CD4-positive, alpha-beta memory T cell (primary cell): ENCODE data around the gene BCR. TPM values are rescaled to one million over a fixed set of nuclear protein-coding genes. Genes with fewer than 3 reads are reported as not detected.

ENCODE experiments used
- CTCF ChIA-PET: fragments of 350-600 bp; sonication (Branson Sonifier 250); formaldehyde crosslinking; loops from one replicate; lab custom pipeline; 2021; ENCODE audit warnings: inconsistent platforms; ENCODE audit not compliant: partially characterized antibody; lab: Charles Lee
- POLR2A ChIA-PET: fragments of 350-600 bp; sonication (Branson Sonifier 250); formaldehyde crosslinking; loops from one replicate; lab custom pipeline; 2021; ENCODE audit not compliant: partially characterized antibody; lab: Charles Lee
- DNase-seq, 5 donors: peaks; one replicate each; pipeline versions ENCODE4 v3.0.0 to v3.0.0-alpha.2; 2020 to 2022; ENCODE audit warnings: mixed read lengths in 1 of 5
- H3K27ac ChIP-seq: one replicate; pipeline ENCODE4 v1.7.0; 2013; ENCODE audit warnings: low read depth, low read length
- H3K27me3 ChIP-seq: 2 replicates; pipeline ENCODE4 v1.7.0; 2013; ENCODE audit warnings: mild to moderate bottlenecking, low read length, moderate library complexity; ENCODE audit not compliant: insufficient read depth
- H3K36me3 ChIP-seq: 2 replicates; pipeline ENCODE4 v1.7.0; 2013; ENCODE audit warnings: mild to moderate bottlenecking, low read length, moderate library complexity; ENCODE audit not compliant: insufficient read depth
- H3K4me1 ChIP-seq: 2 replicates; pipeline ENCODE4 v1.7.0; 2013; ENCODE audit warnings: mild to moderate bottlenecking, low read length, moderate library complexity; ENCODE audit not compliant: insufficient read depth
- H3K4me3 ChIP-seq, 2 donors: one replicate each; pipeline ENCODE4 v1.7.0; 2013; ENCODE audit warnings: low read length in 2 of 2, mild to moderate bottlenecking in 1 of 2
- H3K9me3 ChIP-seq, 2 donors: one replicate each; pipeline ENCODE4 v1.7.0; 2013; ENCODE audit warnings: low read length in 2 of 2, control low read depth in 1 of 2; ENCODE audit not compliant: control insufficient read depth in 1 of 2
- H3K27ac Mint-ChIP-seq, 7 donors: one replicate each; pipeline ENCODE4 v1.8.0; 2020 to 2021; ENCODE audit warnings: mixed read lengths in 7 of 7, mild to moderate bottlenecking in 6 of 7, inconsistent platforms in 3 of 7, moderate library complexity in 3 of 7
- H3K27me3 Mint-ChIP-seq, 2 donors: one replicate each; pipeline ENCODE4 v1.8.0; 2020 to 2021; ENCODE audit warnings: mixed read lengths in 2 of 2
- H3K36me3 Mint-ChIP-seq, 2 donors: one replicate each; pipeline ENCODE4 v1.8.0; 2020 to 2021; ENCODE audit warnings: mixed read lengths in 2 of 2, inconsistent platforms in 1 of 2, mild to moderate bottlenecking in 1 of 2
- H3K4me1 Mint-ChIP-seq, 4 donors: one replicate each; pipeline ENCODE4 v1.8.0; 2020 to 2021; ENCODE audit warnings: mixed read lengths in 4 of 4, mild to moderate bottlenecking in 1 of 4
- H3K4me3 Mint-ChIP-seq, 8 donors: one replicate each; pipeline ENCODE4 v1.8.0; 2020 to 2021; ENCODE audit warnings: mixed read lengths in 8 of 8, mild to moderate bottlenecking in 7 of 8, moderate library complexity in 6 of 8, inconsistent platforms in 3 of 8
- H3K9me3 Mint-ChIP-seq, 8 donors: one replicate each; pipeline ENCODE4 v1.8.0; 2020 to 2021; ENCODE audit warnings: mixed read lengths in 8 of 8, mild to moderate bottlenecking in 5 of 8, inconsistent platforms in 3 of 8, moderate library complexity in 1 of 8
- intact Hi-C: fragments of 100-400 bp; cut with micrococcal nuclease; formaldehyde crosslinking; loops from one replicate; pipeline ENCODE4 v1.15.1; 2023
- polyA plus RNA-seq, 2 donors: library from polyadenylated mRNA; unstranded; fragments of 300-500 nt; fragmentation: Illumina TruSeq; gene quantifications; one replicate each; pipeline ENCODE4 v1.2.3, GENCODE V29; 2021
- total RNA-seq, 2 experiments: library from RNA; stranded (reverse); gene quantifications; one replicate each; pipeline ENCODE4 v1.2.3, GENCODE V29; 2021

The BCR gene
- total and polyA plus RNA-seq, 4 experiments from 2014 or later, result 3.3 to 75.6 (median 51.2) TPM

DNA sequence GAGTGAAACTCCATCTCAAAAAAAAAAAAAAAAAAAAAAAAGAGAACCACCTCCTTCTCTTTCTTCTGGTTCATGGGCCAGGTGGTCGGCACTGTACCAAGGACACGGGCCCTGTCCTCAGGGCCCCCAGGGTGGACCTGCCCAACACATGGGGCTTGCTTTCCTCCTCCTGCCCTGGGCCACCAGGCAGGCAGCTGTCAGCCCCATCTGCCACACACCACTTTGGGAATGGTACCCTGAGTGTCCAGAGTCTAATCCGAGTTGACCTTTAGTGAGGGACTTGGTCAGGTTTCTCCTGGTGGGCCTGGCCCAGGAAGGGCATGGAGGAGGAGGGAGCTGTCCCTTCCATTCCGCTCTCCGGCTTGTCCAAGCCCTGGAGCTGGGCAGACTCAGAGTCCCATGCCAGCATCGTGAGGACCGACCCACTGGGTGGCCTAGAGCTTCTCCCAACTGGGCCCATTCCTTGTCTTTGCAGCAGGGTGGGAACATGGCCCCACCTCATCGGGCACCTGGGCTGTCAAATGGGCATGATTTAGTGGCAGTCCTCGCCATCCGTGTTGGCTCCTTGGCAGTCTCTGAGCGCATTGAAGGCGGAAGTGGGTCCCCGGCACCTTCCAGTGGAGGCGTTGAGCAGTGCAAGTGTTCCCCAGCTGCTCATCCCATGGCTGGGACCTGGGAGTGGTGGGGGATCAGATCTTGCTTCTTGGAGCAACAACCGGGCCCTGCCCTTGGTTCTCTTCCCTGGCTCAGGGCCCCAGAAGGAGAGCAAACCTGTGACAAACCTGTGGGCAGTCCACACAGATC lies 94.8 kb downstream of the BCR start:
- peaks cover 3 to 18% (median 9%) of the 10 kb centered on the region in 4 donors for H3K4me1 Mint-ChIP-seq
- peaks cover 17 to 50% of the 10 kb centered on the region in 2 donors for H3K36me3 Mint-ChIP-seq
- intact Hi-C loops, result no loop called here
- no peak overlapping the region for H3K4me3 Mint-ChIP-seq
- no peaks in the 10 kb centered on the region for H3K9me3 ChIP-seq
- no peak for DNase-seq
- H3K27me3 Mint-ChIP-seq, result no peaks in the 10 kb centered on the region
- no peak overlapping the region for H3K27ac ChIP-seq
- ChIA-PET POLR2A (interaction anchor here (0.9 kb wide), 1 partner anchor 96 kb away, joined by 3 read pairs; no protein-coding TSS in a partner anchor), CTCF (no interaction called here)
- H3K4me1 ChIP-seq, result no peaks in the 10 kb centered on the region
- H3K27me3 ChIP-seq, result no peaks in the 10 kb centered on the region
- H3K27ac Mint-ChIP-seq, result peak overlapping the region in 2 of 7 donors; percentile 19 to 48
- H3K4me3 ChIP-seq, result no peak overlapping the region
- peaks cover 0 to 2% (median 0%) of the 10 kb centered on the region in 8 donors for H3K9me3 Mint-ChIP-seq
- H3K36me3 ChIP-seq, result peaks cover 46% of the 10 kb centered on the region

- Histone ChIP-seq H3K9me3 (no peaks in the 10 kb centered on the region), H3K27me3 (no peaks in the 10 kb centered on the region), H3K4me3 (no peak overlapping the region), H3K27ac (no peak overlapping the region), H3K36me3 (peaks cover 49% of the 10 kb centered on the region), H3K4me1 (no peaks in the 10 kb centered on the region)
- POLR2A ChIA-PET, result no interaction called here
- Mint-ChIP-seq H3K27ac (peak overlapping the region in 2 of 7 donors; percentile 19 to 48), H3K4me1 (peaks cover 5 to 25% (median 9%) of the 10 kb centered on the region in 4 donors), H3K4me3 (no peak overlapping the region), H3K27me3 (no peaks in the 10 kb centered on the region), H3K36me3 (peaks cover 17 to 52% of the 10 kb centered on the region in 2 donors), H3K9me3 (no peaks in the 10 kb centered on the region)
- intact Hi-C loops, result no loop called here
- DNase-seq, result no peak
- CTCF ChIA-PET, result interaction anchor here (1.0 to 16.7 kb wide), 4 partner anchors 14 to 99 kb away, joined by 3 to 423 read pairs (median 4); partner anchors contain the start of gene BCR
These were observed 95.4 kb downstream of the BCR start for GRCh38 chr22:23275751-23276150.

GRCh38 chr22:23276656-23277582 lies 96.6 kb downstream of the BCR start:
- intact Hi-C loops, result no loop called here
- Histone ChIP-seq H3K4me3 (no peak overlapping the region), H3K27ac (no peak overlapping the region), H3K4me1 (peaks cover 8% of the 10 kb centered on the region), H3K36me3 (peaks cover 41% of the 10 kb centered on the region), H3K27me3 (no peaks in the 10 kb centered on the region), H3K9me3 (no peaks in the 10 kb centered on the region)
- DNase-seq, result no peak
- CTCF ChIA-PET, result interaction anchor here (1.0 to 16.7 kb wide), 4 partner anchors 13 to 100 kb away, joined by 3 to 423 read pairs (median 4); partner anchors contain the start of gene BCR
- H3K4me1 Mint-ChIP-seq, result peaks cover 6 to 34% (median 13%) of the 10 kb centered on the region in 4 donors
- H3K27ac Mint-ChIP-seq, result peak overlapping the region in 3 of 7 donors; percentile 66 to 80 (median 74)
- no peak overlapping the region for H3K4me3 Mint-ChIP-seq
- H3K9me3 Mint-ChIP-seq, result no peaks in the 10 kb centered on the region
- no peaks in the 10 kb centered on the region for H3K27me3 Mint-ChIP-seq
- H3K36me3 Mint-ChIP-seq, result peaks cover 13 to 46% of the 10 kb centered on the region in 2 donors
- POLR2A ChIA-PET, result interaction anchor here (0.5 kb wide), 1 partner anchor 689 kb away, joined by 3 read pairs; no protein-coding TSS in a partner anchor

GRCh38 chr22:23277583-23278295 lies 97.4 kb downstream of the BCR start:
- intact Hi-C loops, result no loop called here
- POLR2A ChIA-PET, result interaction anchor here (1.2 kb wide), 1 partner anchor 34 kb away, joined by 3 read pairs; no protein-coding TSS in a partner anchor
- Histone ChIP-seq H3K4me1 (peaks cover 11% of the 10 kb centered on the region), H3K27me3 (no peaks in the 10 kb centered on the region), H3K27ac (no peak overlapping the region), H3K9me3 (no peaks in the 10 kb centered on the region), H3K36me3 (peaks cover 47% of the 10 kb centered on the region), H3K4me3 (no peak overlapping the region)
- Mint-ChIP-seq H3K36me3 (peaks cover 13 to 47% of the 10 kb centered on the region in 2 donors), H3K9me3 (no peaks in the 10 kb centered on the region), H3K4me1 (peaks cover 6 to 35% (median 14%) of the 10 kb centered on the region in 4 donors), H3K4me3 (no peak overlapping the region), H3K27ac (peak overlapping the region in 4 of 7 donors; percentile 52 to 80 (median 64)), H3K27me3 (no peaks in the 10 kb centered on the region)
- no peak for DNase-seq
- CTCF ChIA-PET, result interaction anchor here (1.2 to 16.7 kb wide), 4 partner anchors 10 to 125 kb away, joined by 3 to 423 read pairs (median 3); partner anchors contain the start of gene BCR

DNA sequence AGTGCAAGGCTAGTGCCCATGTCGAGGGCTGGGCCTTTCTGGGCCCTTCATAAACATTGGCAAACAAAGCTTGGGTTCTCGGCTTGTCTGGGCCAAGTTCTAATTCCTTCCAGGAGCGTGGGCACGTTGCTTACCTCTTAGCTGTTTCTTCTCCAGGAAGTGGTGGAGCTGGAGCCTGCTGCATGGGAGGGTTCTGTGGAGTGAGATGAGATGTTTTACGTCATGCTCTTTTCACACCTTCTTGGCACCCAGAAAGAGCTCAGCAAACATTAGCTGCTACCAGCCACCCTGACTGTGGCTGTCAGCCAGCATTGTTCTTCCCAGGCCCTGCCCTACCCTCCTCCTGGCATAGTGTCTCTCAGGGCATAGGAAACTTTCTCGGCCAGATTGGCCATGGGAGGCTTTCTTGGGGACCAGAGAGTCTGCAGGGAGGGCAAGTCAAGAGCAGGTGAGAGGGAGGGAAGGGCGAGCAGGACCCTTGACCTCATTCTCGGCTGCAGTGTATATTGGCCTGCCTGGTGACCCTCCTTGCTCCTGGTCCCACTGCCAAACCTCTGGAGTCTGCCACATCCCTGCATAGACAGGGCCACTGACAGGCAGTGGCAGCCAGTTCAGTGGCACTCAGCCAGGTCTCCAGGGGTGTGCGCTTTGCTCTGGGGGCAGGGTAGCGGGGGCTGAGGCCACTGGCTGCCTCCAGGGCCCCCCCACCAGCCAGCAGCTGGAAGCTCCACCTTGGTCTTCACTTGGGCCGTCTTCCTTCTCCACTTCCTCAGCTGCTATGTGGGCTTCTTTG lies 98.8 kb downstream of the BCR start:
- H3K4me1 Mint-ChIP-seq, result peaks cover 6 to 38% (median 14%) of the 10 kb centered on the region in 4 donors
- DNase-seq, result peak; percentile 35 to 68 (median 38)
- H3K27me3 Mint-ChIP-seq, result no peaks in the 10 kb centered on the region
- Histone ChIP-seq H3K27me3 (no peaks in the 10 kb centered on the region), H3K27ac (peak overlapping the region; percentile 22), H3K4me1 (peaks cover 11% of the 10 kb centered on the region), H3K9me3 (no peaks in the 10 kb centered on the region), H3K36me3 (peaks cover 37% of the 10 kb centered on the region), H3K4me3 (no peak overlapping the region)
- POLR2A ChIA-PET, result interaction anchor here (0.9 to 1.4 kb wide), 3 partner anchors 36 to 137 kb away, joined by 3 read pairs; no protein-coding TSS in a partner anchor
- peak overlapping the region; percentile 16 to 90 (median 86) for H3K27ac Mint-ChIP-seq
- intact Hi-C loops, result no loop called here
- peaks cover 6 to 36% of the 10 kb centered on the region in 2 donors for H3K36me3 Mint-ChIP-seq
- H3K4me3 Mint-ChIP-seq, result no peak overlapping the region
- H3K9me3 Mint-ChIP-seq, result no peaks in the 10 kb centered on the region
- CTCF ChIA-PET, result interaction anchor here (1.0 to 16.7 kb wide), 7 partner anchors 11 to 319 kb away, joined by 3 to 423 read pairs (median 3); partner anchors contain the start of gene BCR
